Measurements from ENCODE around the gene NIPA2.

The NIPA2 gene

DNA sequence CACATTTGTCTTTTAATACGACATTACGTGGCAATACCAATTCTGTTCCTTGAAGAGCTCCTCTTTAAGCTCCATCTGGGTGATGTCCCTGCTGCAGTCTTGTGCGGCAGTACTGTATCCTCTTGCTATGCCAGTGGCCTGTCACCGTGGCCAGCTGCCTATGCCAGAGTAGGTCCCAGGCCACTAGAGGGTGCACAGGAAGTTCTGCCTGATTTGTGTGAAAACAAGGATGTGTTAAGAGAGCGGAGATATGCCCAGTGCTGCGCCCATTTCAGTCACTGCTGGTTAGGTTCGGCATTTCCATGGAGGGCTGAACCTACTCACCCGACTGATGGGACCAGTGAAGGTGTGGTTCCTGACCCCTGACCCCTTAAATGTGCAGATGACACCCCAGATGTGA, 26.8 kb upstream of the NIPA2 start:
- H3K4me3 ChIP-seq (ENCODE audit: low read depth, low read length) = no peak overlapping the region
- TF ChIP-seq CTCF (IDR thresholded peaks at IDR 0.05; ENCODE audit: low read depth, low read length) = peak; percentile 34; the same call in 1 of the 2 replicates

DNA sequence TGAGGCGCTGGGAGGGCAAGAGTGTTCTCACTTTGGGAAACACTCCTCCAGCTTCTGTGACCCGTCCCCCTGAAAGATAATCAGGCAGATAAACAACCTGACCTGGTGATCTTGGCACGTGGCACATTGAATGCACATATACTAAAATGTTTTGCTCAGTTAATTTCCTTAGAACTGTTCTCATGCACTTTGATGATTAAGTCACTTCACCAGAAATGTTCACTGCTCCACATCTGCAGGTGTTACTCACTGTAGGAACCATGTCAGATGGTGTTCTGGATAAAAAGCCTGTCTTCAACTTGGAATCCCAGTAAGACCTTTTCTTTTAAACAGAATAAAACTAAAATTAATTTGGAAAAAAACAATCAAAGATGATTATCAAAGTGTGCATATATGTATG, 24.6 kb upstream of the NIPA2 start:
- TF ChIP-seq CTCF (IDR thresholded peaks at IDR 0.05; ENCODE audit: low read depth, low read length) = no peak
- no peak overlapping the region for H3K4me3 ChIP-seq (ENCODE audit: low read depth, low read length)

GRCh38 chr15:22815766-22816165, 22.7 kb upstream of the NIPA2 start:
- TF ChIP-seq CTCF (IDR thresholded peaks at IDR 0.05; ENCODE audit: low read depth, low read length) = no peak
- H3K4me3 ChIP-seq (ENCODE audit: low read depth, low read length) = no peak overlapping the region

GRCh38 chr15:22819651-22820050, 18.8 kb upstream of the NIPA2 start:
- no peak for TF ChIP-seq CTCF (IDR thresholded peaks at IDR 0.05; ENCODE audit: low read depth, low read length)
- no peak overlapping the region for H3K4me3 ChIP-seq (ENCODE audit: low read depth, low read length)

- no peak for TF ChIP-seq CTCF (IDR thresholded peaks at IDR 0.05; ENCODE audit: low read depth, low read length)
- no peak overlapping the region for H3K4me3 ChIP-seq (ENCODE audit: low read depth, low read length)
These were observed 14.9 kb upstream of the NIPA2 start for GRCh38 chr15:22823495-22824128.

DNA sequence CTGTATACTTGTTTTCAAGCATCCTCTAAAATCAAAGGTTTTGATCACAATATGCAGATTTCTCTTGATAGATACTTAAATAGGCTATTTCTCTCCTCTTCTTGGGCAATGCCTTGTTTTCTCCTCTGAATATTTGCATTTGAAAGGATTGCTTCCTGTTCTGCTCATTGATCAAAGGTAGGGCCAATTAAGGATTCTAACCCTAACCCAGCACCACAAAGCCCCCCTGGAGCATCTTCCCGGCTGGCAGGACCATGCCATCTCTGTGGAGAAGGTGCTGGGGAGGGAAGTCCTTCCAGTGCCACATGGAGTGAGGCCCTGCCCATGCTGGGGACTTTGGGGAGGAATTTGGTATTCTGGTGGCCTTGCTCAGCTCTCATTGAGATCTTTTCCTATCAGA, 11.3 kb upstream of the NIPA2 start:
- TF ChIP-seq CTCF (IDR thresholded peaks at IDR 0.05; ENCODE audit: low read depth, low read length) = no peak
- H3K4me3 ChIP-seq (ENCODE audit: low read depth, low read length) = no peak overlapping the region

DNA sequence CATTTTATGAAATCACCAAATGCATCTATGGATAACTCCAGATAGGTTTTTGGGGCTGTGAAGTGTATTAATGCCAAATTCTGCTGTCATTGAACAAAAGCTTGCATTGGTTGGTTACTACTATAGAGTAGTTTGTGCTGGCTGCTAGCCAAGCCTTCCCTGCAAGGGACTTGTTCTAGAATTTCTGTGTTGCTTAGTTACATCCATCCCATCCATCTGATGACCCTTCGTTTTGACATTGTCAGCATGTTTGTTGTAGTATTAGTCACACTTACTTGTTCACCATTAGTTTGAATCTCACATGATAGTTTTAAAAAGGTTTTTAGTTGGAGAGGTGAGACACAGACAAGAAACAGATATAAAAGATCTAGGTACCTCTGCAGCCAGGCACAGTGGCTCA, 7.0 kb upstream of the NIPA2 start:
- no peak for TF ChIP-seq CTCF (IDR thresholded peaks at IDR 0.05; ENCODE audit: low read depth, low read length)
- H3K4me3 ChIP-seq (ENCODE audit: low read depth, low read length) = no peak overlapping the region
